Left lung (tissue), 10 donors: ENCODE data around the gene DMBX1. TPM values are rescaled to one million over a fixed set of nuclear protein-coding genes. Genes with fewer than 3 reads are reported as not detected.

Experiments
- ATAC-seq: fragments of 200-7000 bp; cut with Tn5 transposase; one replicate; pipeline ENCODE4 v1.9.1; 2020; ENCODE audit warnings: moderate library complexity
- DNase-seq, 4 donors: peaks; one replicate each; pipeline ENCODE4 v3.0.0-alpha.2; 2013 to 2020
- H3K27ac ChIP-seq, 2 donors: fragments of 200-600 bp; sonication (generic) in 1 of 2; one replicate each; pipeline versions ENCODE4 v1.5.0 to v1.8.0; 2020 to 2021
- H3K27me3 ChIP-seq, 2 donors: fragments of 200-600 bp; sonication (generic) in 1 of 2; one replicate each; pipeline versions ENCODE4 v1.5.0 to v1.8.0; 2020 to 2021
- H3K36me3 ChIP-seq, 2 donors: fragments of 200-600 bp; sonication (generic) in 1 of 2; one replicate each; pipeline versions ENCODE4 v1.5.0 to v1.8.0; 2020 to 2021
- H3K4me1 ChIP-seq, 2 donors: fragments of 200-600 bp; one replicate each; pipeline ENCODE4 v1.8.0; 2021
- H3K4me3 ChIP-seq, 2 donors: fragments of 200-600 bp; sonication (generic) in 1 of 2; one replicate each; pipeline versions ENCODE4 v1.5.0 to v1.8.0; 2020 to 2021; ENCODE audit warnings: mild to moderate bottlenecking in 1 of 2
- H3K9me3 ChIP-seq, 2 donors: fragments of 200-600 bp; sonication (generic) in 1 of 2; one replicate each; pipeline versions ENCODE4 v1.5.0 to v1.8.0; 2020 to 2021
- CTCF ChIP-seq, 2 donors: fragments of 200-600 bp; sonication (generic) in 1 of 2; IDR thresholded peaks; one replicate each; pipeline versions ENCODE4 v1.5.0 to v1.8.0; 2021; ENCODE audit warnings: antibody characterized with exemption in 2 of 2
- intact Hi-C, 2 donors: fragments of 100-400 bp; cut with DNase I; formaldehyde crosslinking; loops; one replicate each; pipeline versions ENCODE4 v1.11.2 to v1.14.2; 2022
- polyA plus RNA-seq, 6 donors: library from polyadenylated mRNA; unstranded; fragments of 120-200 nt; gene quantifications; one replicate each; pipeline ENCODE4 v1.2.1, GENCODE V29; 2013; ENCODE audit not compliant: insufficient read length in 6 of 6
- total RNA-seq, 2 donors: library from RNA; stranded (reverse); fragmentation: NEBNext Ultra II Directional; extraction: Animal tissue kit (Norgen Biotek cat#: 25700); gene quantifications; one replicate each; pipeline ENCODE4 v1.2.1, GENCODE V29; 2021
- donor health status: DM: no; HTN: yes; CAD: no.
- donor health status: DM: no; HTN: no; CAD: no.

The DMBX1 gene
- total and polyA plus RNA-seq, 8 donors: 0.04 to 0.07 (median 0.07) TPM; not detected in 4

- peaks cover 11 to 19% of the 10 kb centered on the region in 2 donors for H3K4me1 ChIP-seq
- no peak overlapping the region for H3K27ac ChIP-seq
- no peaks in the 10 kb centered on the region for H3K9me3 ChIP-seq
- H3K4me3 ChIP-seq: no peak overlapping the region
- no peak for ATAC-seq
- peak in 1 of 4 donors; percentile 44 for DNase-seq
- H3K27me3 ChIP-seq: peaks cover 89 to 100% of the 10 kb centered on the region in 2 donors
- H3K36me3 ChIP-seq: no peaks in the 10 kb centered on the region
- no peak for TF ChIP-seq CTCF (IDR thresholded peaks at IDR 0.05)
- intact Hi-C loops: no loop called here
These were observed 2.0 kb downstream of the DMBX1 start for GRCh38 chr1:46491443-46492268.

- TF ChIP-seq CTCF (IDR thresholded peaks at IDR 0.05): no peak
- ATAC-seq: no peak
- intact Hi-C loops: no loop called here
These were observed 2.7 kb downstream of the DMBX1 start for GRCh38 chr1:46492269-46492853.

GRCh38 chr1:46492871-46493270 lies 3.2 kb downstream of the DMBX1 start:
- Histone ChIP-seq H3K36me3 (no peaks in the 10 kb centered on the region), H3K4me1 (peaks cover 11 to 19% of the 10 kb centered on the region in 2 donors), H3K27ac (no peak overlapping the region), H3K4me3 (no peak overlapping the region), H3K9me3 (no peaks in the 10 kb centered on the region), H3K27me3 (peaks cover 77 to 100% of the 10 kb centered on the region in 2 donors)
- DNase-seq: peak in 1 of 4 donors; percentile 75
- intact Hi-C loops: no loop called here
- ATAC-seq: no peak
- no peak for TF ChIP-seq CTCF (IDR thresholded peaks at IDR 0.05)

More at GRCh38 chr1:46492269-46492853, 2.7 kb downstream of the DMBX1 start:
- Histone ChIP-seq H3K36me3 (no peaks in the 10 kb centered on the region), H3K9me3 (no peaks in the 10 kb centered on the region), H3K27ac (no peak overlapping the region), H3K4me1 (peaks cover 11 to 19% of the 10 kb centered on the region in 2 donors), H3K4me3 (no peak overlapping the region), H3K27me3 (peaks cover 82 to 100% of the 10 kb centered on the region in 2 donors)
- no peak for DNase-seq

DNA sequence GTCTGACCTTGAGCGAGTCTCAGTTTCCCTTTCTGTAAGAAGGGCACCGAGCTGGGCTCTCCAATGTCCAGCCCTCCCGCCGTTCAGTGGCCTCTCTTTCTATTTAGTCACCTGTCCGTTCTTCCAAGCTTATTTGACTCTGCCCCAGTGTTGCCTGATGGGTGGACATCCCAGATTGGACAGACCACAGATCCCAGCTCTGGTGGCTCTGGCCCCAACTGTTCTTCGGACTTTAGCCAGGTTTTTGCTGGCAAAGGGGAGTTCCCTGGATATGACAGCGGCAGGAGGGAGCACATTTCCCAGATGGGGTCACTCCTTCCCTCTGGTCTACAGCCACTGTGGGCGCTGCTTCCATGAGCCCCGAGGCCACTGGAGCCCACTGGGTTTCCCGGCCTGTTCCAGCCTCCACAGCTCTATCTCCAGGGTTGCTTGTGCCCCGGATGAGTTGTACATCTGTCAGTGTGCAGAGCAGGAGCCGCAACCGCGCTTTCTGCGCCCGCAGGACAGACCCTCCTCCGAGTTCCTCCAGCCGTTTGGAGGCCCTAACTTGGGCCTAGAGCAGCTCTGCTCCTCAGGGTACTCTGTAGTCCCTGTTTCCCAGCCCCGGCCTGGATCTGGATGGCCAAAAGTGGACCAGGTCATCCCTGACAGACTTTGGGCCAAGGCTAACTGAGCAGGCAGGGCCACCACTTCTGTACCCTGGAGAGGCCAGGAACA lies 3.8 kb downstream of the DMBX1 start:
- DNase-seq: peak in 1 of 4 donors; percentile 72
- no peak for TF ChIP-seq CTCF (IDR thresholded peaks at IDR 0.05)
- H3K27ac ChIP-seq: no peak overlapping the region
- no peak overlapping the region for H3K4me3 ChIP-seq
- H3K4me1 ChIP-seq: peaks cover 11 to 19% of the 10 kb centered on the region in 2 donors
- peaks cover 72 to 96% of the 10 kb centered on the region in 2 donors for H3K27me3 ChIP-seq
- intact Hi-C loops: no loop called here
- H3K36me3 ChIP-seq: no peaks in the 10 kb centered on the region
- H3K9me3 ChIP-seq: no peaks in the 10 kb centered on the region
- no peak for ATAC-seq

DNA sequence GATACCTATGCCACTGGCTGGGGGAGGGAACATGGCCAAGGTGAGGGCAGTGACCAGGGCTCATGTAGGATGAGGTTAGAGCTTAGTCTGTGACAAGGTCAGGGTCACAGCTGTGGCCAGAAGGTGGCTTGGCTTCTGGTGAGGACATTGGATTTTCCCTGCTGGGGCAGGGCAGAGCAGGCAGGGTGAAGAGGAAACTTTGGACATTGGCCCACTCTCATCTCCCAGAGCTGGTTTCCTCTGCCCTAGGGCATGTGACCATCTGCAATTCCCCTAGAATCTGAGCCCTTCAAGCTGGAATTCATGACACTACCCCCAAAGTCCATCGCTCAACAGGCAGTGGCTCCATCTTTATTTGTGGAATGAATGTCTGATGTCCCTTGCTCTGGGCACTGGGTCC lies 5.3 kb downstream of the DMBX1 start:
- H3K27me3 ChIP-seq: peaks cover 57 to 82% of the 10 kb centered on the region in 2 donors
- no peak overlapping the region for H3K27ac ChIP-seq
- intact Hi-C loops: no loop called here
- H3K9me3 ChIP-seq: no peaks in the 10 kb centered on the region
- no peak for TF ChIP-seq CTCF (IDR thresholded peaks at IDR 0.05)
- ATAC-seq (no peak), DNase-seq (no peak)
- no peaks in the 10 kb centered on the region for H3K36me3 ChIP-seq
- peaks cover 6 to 8% of the 10 kb centered on the region in 2 donors for H3K4me1 ChIP-seq
- H3K4me3 ChIP-seq: no peak overlapping the region
